GM04504 (cell line): ENCODE results near the gene CYBRD1.
"Not testable (repeated sequence)": the region's sequence is repeated elsewhere in the genome, so short reads cannot be mapped to it uniquely, and the experiment has no call there.

Source experiments
- DNase-seq: peaks from one replicate; pipeline ENCODE4 v3.0.0-alpha.2; 2012; ENCODE audit warnings: low read depth

The CYBRD1 gene, protein sequence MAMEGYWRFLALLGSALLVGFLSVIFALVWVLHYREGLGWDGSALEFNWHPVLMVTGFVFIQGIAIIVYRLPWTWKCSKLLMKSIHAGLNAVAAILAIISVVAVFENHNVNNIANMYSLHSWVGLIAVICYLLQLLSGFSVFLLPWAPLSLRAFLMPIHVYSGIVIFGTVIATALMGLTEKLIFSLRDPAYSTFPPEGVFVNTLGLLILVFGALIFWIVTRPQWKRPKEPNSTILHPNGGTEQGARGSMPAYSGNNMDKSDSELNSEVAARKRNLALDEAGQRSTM

DNA sequence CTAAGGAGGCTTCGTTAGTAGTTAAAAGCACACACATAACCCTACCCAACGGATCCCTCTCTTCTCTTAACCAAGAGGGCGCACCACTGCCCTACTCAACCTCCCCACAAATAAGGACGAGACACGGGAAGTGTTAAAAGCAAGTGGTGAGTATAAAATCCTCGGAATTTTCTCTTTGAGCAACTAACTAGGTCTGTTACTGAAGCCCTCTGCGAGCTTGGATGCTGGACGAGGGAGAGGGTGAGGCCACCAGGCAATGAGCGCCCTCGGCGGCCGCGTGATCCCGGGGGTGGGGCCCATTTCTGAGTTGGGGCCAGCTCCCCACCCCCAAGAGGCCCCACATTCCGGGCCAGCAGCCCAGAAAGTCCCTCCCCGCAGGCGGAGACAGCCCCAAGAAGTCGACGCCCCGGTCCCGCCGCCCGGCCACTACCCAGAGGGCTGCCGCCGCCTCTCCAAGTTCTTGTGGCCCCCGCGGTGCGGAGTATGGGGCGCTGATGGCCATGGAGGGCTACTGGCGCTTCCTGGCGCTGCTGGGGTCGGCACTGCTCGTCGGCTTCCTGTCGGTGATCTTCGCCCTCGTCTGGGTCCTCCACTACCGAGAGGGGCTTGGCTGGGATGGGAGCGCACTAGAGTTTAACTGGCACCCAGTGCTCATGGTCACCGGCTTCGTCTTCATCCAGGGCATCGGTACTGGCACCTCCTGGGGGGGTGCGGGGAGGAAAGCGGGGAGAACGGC is at the start of gene CYBRD1:
Gene CYBRD1 (plus strand): TSS at position 423 of the 736 bp plus-strand sequence. CDS start 72 bp downstream, at position 495.
- DNase-seq = peak; percentile 79

DNA sequence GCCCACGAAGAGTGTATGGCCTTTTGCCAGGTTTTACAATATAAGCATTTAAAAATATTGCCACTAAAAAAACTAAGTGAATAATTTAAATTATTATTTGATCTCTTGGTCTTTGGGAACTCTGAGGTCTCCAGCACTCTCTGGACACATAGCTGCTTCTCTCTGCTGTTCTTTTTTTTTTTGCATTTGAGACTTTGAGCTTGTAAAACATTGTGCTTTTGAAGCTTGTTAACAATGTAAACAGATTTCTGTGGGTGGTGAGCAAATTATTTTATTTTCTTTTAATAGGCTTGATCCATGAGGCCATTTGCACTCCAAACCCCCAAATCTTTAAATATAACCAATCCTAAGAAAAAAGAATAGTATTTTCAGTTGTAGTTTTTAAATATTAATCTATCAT is 46.3 kb upstream of the CYBRD1 start:
- DNase-seq = no peak

DNA sequence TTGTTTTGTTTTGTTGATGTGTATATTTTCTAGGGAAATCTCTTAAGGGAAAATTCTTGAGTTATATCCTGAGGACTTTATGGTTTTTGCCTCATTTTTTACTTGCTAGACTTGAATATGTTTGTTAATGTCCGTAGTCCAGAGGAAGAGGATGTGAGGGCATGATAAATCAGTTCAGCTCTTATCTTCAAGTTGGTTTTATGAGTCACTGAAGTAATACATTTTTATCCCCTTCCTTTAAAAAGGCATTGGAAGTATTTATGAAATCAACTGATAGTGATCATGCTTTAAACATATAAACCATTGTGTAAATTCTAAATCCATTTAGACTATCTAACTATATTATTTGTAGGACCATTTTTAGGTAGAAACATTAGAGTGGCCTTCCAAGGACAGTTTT is 43.9 kb upstream of the CYBRD1 start:
- no peak for DNase-seq

DNA sequence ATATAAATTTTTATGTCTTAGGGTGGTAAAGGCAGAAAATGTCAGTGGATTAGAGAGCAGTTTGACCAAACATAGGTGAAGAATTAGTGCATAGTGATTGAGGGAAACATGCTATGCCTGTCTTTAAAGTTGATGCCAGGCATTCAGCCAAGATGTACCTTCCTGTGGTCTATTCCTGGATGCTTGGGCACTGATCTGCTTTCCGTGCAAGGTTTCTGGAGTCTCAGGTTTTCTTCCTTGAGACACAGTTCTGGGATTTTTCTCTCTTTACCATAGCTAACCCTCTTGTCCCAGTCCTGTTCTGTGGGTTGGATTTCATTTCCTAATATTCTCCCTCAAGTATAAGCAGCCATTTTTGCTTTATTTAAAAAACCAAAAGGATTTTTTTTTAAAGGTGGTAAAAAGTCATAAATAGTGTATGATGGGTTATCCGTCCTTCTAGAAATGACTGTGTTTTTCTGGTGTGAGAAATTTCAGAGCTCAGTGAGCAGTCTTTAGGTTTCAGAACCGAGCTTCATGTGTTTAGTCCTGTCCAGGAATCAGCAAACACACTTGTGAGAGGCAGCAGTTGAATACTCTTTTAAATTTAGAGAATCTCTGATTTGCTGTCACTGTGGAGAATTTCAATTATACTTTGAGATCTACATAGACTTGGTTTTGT is 43.0 kb upstream of the CYBRD1 start:
- no peak for DNase-seq

DNA sequence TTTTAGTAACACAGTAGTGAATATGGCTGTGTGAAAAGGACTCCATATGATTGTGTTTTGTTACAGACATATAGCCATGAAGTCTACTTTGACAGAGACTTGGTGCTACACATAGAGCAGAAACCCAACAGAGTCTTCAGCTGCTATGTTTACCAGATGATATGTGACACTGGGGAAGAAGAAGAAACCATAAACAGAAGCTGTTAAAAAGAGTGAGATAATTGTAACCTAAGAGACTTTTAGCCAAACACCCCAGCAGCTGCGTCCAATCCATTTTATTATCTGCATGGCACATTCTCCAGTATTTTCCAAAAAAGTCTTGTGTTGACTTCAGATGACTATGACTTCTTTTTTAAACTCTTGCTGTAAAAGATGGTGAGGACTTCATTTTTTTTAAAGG is 41.4 kb upstream of the CYBRD1 start:
- no peak for DNase-seq

DNA sequence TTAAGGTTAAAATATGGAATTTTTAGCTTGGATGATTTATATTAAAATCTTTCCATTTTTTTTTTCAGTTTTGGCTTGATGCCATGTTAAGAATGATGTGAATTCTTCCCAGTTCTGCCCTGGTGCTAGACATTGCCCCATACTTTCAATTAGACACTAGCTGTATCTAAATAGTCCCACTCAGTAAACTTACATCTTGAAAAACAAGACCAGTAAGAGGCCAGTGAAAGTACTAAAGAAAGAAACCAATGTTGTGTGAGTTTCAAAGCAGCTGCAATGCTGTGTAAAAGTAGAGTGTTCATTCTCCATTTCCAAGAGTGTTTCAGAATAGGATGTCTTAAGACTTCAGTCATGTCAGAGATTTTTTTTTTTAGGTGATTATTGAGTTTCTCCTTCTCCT is 40.0 kb upstream of the CYBRD1 start:
- DNase-seq = no peak

DNA sequence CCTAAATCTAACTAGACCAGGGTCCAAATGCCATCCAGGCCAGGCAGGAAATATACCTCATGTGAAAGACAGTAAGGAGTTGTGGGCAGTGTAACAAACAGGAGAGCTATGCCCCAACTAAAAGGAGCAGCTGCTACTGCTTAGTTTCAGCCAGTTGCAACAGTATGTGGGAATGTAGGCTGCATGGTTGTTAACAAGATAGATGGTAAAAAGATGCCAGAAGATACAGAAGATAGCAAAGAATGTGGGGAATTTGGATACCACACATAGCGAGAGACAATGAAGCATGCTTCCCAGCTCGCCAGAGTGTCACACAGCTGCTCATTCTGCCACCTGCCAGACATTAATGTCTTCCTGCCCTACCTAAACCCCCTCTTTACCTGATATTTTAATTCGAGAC is 39.4 kb upstream of the CYBRD1 start:
- peak; percentile 67 for DNase-seq

DNA sequence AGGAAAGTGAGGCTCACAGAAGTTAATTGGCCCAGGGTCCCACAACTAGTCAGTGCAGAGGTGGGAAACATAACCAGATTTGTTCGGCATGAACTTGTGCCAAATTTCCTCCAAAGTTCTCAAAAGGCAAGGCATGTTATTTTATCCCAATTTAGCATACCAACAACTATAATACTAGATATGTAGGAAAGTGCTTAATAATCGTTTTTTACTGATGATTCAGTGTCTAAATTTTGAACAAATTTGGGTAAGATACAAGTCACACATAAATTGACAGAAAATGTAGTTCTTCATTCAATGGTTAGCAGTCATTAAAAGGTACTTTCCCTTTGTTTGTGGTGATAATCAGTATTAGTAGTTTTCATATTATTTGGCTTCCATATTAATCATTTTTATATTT is 38.5 kb upstream of the CYBRD1 start:
- no peak for DNase-seq

DNA sequence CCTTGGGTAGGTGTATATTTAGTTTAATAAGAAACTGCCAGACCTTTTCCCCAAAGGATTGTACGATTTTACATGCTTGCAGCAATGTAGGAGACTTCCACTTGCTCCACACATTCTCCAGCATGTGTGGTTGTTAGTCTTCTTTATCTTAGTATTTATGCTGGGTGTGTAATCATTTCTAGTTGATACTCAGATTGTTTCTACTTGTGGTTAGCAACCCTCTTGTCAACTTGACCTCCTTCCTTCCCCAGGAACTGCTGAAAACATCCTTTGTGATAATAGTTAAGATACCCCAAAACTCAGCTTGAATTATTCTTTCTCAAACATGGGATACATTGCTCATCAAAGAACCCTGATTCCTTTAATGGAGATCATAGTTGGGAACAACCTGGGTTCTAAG is 37.2 kb upstream of the CYBRD1 start:
- DNase-seq = no peak

DNA sequence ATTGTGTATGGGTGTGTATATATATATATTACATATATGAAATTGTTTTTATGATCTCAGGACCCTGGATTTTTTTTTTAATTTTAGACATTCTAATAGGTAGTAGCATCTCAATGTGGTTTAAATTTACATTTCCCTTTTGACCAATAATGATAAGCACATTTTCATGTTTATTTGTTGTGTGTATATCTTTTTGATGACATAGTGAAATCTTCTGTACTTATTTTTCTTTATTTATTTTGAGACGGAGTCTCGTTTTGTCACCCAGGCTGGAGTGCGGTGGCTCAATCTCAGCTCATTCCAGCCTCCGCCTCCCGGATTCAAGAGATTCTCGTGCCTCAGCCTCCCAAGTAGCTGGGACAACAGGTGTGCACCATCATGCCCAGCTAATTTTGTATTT is 35.1 kb upstream of the CYBRD1 start:
- DNase-seq = no peak

DNA sequence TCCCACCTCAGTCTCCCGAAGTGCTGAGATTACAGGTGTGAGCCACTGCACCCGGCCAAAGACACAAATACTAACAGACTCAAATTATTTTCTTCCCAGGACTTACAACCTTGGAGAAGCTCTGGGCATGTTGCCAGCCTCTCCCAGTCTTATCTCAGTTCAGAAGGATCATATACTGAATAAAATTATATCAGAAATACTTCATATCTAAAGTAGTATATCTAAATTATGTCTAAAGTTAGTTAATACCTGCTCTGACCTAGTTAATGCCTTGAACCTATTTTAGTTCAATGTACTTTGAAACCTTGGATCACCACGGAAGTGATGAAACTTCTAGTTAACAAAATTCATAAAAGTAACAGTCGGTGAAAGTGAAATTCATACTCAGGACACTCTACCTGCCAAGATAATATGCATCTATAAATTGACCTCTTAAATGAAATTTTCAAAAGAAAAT is 34.4 kb upstream of the CYBRD1 start:
- DNase-seq = no peak

DNA sequence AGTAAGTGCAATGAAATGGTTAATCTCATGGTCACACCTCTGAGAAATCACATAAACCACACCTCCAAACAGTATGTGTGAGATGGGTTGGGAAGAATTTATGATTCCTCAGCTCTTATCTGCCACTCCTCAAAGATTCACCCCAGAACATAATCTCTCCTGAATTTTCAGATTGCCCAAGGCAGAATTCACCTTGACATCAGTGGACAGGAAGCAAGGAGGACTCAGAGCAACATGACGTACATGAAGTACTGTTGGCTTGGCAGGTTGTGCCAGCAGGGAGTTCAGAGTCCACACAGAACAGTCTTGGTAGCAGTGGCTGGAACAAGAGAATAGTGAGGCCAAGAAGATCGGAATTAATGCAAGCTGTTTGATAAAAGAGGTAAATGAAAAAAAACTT is 31.7 kb upstream of the CYBRD1 start:
- DNase-seq = no peak

DNA sequence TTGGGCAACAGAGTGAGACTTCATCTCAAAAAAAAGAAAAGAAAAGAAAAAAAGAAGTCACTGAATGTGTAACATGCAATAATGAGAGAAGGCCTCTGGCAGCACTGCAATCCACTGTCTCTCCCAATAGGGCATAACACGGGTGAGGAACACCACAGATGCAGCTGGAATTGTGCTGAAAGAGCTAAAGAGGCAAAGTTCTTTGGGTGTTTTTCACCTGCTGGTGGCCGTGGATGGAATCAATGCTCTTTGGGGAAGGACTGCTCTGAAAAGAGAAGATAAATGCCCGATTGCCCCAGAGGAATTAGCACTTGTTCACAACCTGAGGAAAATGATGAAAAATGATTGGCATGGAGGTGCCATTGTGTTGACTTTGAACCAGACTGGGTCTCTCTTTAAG is 31.0 kb upstream of the CYBRD1 start:
- DNase-seq = no peak

DNA sequence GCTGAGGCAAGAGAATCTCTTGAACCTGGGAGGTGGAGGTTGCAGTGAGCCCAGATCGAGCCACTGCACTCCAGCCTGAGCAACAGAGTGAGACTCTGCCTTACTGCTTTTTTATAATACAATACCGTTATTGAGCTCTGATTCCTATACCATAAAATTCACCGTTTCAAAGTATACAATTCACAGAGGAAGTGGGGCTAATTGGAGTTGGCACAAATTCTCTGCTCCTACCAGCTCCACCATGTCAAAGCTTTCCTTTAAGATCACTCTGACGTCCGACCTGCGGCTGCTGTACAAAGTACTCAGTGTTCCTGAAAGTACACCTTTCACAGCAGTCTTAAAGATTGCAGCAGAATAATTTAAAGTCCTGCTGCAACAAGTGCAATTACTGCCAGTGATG is 29.6 kb upstream of the CYBRD1 start:
- no peak for DNase-seq

DNA sequence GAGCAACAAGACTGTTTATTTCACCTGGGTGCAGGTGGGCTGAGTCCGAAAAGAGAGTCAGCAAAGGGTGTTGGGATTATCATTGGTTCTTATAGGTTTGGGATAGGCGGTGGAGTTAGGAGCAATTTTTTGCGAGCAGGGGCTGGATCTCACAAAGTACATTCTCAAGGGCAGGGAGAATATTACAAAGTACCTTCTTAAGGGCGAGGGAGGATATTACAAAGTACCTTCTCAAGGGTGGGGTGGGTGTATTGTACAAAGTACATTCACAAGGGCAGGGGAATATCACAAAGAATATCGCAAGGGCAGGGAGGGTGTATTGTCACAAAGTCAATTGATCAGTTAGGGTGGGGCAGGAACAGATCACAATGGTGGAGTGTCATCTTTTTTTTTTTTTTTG is 24.6 kb upstream of the CYBRD1 start:
- not testable (repeated sequence) for DNase-seq

DNA sequence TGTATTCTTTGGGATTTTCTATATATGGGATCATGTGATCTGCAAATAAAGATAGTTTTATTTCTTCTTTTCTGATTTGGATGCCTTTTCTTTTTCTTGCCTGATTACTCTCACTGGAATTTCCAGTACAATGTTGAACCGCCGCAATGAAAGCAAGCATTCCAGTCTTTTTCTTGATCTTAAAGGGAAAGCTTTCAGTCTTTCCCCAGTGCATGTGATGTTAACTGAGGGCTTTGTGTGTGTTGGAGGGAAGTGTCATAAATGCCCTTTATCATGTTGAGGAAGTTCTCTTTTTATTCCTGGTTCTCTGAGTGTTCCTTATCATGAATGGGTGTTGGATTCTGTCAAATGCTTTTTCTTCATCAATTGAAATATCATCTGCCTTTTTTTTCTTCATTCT is 16.9 kb upstream of the CYBRD1 start:
- DNase-seq = no peak

DNA sequence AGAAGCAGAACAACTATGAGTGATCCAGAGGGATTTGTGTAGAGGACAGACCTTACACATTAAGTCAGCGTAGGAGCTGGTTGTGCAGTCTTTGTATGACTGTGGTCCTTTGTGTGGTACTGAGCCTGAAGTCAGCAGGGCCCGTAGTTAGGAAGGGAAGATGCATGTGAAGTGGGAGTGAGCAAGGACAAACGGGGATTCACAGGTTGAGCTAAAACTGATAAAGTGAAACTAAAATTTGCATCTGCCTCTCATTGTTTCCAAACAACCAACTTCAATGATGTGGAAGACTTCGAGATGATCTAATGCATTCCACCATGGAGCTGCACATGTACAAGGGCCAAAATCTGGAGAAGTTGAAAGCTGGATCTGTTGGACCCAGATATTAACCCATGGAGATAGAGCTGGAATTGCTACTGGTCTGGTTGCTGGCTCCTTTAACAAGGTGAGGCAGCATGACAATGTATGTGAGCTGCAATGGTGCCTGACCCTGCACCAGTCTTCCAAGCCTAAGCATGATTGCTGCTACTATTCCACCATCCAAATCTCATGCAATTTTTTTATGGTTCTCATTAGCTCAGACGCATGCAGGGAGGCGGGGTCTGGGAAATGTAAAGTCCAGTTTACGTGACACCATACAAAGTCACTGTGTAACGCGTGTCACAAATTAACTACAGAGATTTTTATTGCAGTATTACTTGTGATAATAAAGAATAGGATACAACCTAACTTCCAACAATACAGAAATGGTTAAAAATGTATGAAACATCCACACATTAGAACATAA is 12.1 kb upstream of the CYBRD1 start:
- DNase-seq = no peak

DNA sequence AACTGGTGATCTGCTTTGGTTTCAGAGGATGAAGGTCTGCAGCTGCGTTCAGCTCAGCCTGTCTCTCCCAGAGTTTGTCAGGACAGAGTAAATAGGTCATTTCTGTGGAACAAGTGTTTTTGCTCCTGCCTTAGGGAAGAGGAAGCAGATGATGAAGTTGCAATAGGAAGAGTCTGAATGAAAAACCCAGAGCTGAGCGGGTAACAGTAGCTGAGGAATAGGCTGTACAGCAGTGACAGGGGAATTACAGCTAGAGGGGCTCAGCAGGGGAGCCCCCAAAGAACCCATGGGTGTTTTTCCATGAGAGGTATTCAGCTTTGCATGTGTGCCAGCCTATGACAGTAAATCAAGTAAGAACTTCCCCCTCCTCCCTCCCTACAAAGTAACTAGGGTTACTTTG is 10.3 kb upstream of the CYBRD1 start:
- no peak for DNase-seq

DNA sequence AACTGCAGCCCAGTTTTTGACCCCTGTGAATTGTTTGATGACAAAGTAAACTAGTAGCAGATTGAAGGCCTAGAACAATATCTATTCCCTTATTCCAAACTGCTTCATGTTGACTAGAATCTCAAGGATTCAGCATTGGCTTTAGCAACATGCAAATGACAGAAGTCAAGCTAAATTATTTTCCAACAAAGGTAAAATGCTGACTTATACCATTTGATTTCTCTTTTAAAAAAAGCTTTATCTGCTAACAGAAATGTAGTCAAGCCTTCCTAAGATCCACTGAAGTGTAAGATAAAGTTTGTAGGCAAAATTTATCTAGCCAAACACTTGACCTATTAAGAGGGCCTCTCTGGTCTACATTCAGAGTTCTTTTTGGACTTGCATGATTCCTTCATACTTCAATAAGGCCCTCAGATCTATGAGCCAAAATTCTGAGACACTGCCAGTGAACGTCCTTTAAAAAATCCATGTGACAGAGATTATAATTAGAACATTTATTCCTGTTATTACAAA is 9.5 kb upstream of the CYBRD1 start:
- DNase-seq = no peak

DNA sequence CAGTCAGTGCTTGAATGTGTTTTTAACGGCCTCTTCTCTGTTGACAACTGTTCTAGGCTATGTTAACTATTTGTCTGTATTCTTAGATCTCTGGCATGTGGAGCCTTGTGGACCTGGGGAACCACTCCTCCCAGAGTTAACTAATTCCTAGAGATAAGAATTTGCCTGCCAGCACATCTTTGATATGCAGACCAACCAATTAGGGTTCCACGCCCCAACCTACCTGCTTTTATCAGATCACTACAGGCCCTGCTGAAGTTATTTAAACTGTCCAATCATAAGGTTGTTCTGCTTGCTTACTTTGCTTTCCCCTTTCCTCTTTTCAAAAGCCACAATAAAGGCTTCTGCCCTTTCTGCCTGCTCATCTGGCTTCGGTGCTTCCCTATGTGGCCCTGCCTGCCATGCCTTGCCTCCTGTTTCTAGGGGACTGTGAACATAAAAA is 8.5 kb upstream of the CYBRD1 start:
- DNase-seq = no peak

DNA sequence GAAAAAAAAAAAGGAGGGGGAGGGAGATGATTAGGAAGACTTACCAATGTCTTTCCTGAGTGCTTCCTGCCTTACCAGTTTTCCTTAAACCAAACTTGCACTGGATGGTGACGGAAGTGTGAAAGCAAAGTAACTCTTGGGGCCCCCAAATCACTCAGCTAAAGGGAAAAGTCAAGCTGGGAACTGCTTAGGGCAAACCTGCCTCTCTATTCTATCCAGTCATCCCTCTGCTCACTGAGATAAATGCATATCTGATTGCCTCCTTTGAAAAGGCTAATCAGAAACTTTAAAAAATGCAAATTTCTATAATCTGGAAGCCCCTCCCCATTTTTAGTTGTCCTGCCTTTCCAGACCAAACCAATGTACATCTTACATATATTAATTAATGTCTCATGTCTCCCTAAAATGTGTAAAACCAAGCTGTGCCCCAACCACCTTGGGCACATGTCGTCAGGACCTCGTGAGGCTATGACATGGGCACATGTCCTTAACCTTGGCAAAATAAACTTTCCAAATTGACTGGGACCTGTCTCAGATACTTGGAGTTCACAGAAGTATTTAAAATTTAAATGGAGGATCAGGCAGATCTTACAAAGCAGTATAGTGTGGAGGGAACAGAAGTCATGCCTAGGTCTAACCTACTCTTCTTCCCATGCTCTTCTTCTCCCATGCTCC is 7.2 kb upstream of the CYBRD1 start:
- DNase-seq = no peak
